ENCODE measurements around the gene EPHB1.
A peak's percentile ranks its signal among the peaks of the same experiment; 100 is the strongest.
"Not testable (repeated sequence)": the region's sequence is repeated elsewhere in the genome, so short reads cannot be mapped to it uniquely, and the experiment has no call there.

The EPHB1 gene

DNA sequence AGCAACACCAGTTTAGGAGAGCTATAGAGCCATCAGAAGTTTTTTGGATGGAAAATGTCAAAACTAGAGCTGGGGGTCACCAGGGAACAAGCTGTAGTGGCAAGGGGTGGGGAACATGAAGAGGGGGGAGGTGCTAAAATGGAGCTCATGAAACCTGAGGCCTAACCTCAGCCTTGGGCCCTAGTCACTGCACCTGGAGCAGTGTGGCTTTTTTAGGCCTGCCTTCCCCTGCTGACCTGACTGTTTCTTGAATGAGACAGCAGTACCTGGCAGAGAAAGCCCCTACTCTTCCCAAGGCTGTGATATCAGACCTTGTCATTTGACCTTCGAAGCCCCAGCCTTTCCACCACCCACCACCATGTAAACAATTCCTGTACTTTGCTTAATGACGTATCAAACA, 383.5 kb downstream of the EPHB1 start:
- no peak for DNase-seq

DNA sequence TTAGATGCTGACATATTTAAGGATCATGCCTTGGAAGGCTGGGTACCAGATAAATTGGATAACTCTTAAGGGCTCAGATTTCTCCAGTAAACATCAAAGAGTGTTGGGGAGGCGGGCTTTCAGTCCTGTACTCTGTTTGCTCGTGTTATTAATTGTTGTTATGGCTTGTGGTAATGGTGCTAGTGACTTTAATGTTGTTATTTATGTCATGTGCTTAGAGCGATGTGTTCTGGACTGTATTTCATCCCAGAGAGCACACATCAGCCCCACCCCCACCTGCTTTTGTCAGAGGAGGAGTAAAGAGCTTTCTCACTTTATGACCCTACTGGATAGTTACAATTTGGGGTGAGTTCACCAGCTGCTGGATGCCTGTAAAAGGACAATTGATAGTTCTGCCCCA, 386.3 kb downstream of the EPHB1 start:
- no peak for DNase-seq

DNA sequence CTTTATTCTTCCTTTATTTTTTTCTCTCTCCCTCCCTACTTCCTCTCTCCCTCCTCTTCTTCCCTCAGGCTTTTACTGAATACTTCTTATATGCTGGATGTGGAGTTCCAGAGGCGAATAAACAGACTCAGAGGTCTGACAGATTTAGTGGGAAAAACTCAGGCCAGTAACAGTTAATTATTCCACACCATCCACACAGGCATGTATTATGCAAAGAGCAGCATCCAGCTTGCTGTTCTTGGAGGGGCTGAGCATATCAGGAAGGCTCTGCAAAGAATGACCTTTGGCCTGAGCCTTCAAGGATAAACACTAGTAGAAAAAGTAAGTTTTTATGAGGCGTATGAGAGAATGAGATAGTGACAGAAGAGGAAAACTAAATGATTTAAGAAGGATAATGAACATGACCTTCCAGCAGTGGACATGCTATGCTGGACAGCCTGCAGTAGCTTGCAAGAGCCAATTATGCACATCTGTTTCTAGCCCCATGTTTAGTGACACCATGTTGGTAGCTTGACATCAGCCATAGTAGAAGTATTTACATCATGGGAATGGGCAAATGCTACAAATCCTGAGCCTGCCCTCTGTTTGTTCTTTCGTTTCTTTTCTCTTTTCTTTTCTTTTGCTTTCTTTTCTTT, 387.4 kb downstream of the EPHB1 start:
- no peak for DNase-seq

DNA sequence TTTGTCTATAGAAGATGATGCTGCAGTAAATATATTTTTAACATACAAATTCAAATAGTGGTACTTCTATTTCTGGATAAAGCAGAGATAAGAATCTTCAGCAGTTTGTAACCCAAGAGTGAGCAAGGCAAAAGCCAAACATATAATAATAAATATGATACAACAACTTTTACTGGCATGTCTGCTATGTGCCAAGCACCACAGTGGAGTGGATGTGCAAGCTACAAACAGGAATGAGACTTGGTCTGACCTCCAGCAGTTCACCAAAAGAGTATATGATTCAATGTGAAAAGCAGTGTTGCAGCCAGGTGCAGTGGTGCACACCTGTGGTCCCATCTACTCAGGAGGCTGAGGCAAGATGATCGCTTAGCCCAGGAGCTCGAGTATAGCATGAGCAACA, 395.6 kb downstream of the EPHB1 start:
- no peak for DNase-seq

DNA sequence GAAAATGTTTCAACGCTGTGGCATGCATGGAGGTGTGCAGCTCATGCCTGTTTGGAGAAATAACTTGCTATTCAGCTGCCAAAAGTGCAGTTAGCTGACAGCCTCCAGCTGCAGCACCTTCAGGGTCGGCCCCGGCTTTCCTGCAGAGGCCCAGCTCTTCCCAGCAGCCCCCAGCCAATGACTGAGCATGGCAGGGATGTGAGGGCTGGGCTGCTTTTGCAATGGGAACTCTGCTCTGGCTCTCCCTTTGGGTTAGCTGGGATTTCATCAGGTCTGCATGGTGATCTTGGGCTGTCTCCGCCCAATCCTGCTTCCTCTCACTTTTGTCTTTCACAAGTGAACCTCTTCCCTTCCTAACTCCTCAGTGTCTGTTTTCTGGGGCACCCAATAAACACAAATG, 396.6 kb downstream of the EPHB1 start:
- DNase-seq: no peak

DNA sequence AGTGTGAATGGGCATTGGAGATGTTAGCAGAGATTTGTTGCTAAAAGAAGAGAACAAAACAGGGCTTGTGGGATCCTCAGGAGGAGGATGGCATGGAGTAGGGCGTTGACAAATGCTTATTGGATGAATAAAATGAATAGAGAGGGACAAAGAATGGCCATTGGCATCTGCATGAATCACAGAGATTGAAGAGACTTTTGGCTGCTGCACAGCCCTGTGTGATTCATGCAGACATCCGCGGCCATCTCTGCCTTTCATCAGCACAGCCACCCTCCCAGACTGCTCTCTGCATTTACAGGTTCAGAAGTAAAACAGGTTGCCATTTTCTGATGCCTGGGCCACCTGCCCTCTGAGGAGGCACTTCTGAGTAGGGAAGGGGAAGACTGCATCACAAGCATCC, 397.9 kb downstream of the EPHB1 start:
- DNase-seq: no peak

DNA sequence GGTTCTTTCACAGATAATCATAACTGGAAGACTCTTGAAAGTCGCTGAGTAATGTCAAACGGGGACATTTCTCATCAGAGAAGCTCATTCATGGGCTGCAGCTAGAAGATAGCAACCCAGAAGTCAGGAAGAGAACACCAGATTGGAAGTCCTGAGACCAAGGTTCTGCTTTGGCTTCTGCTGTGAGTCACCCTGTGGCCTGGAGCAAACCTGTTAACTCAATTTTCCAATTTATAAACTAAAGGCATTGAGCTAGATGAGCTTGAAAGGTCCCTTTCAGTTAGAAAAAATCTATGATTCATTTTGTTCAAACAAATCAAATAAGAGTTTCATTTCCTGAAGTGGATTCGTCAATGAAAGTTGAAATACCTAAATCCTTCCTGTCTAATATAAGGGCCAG, 402.2 kb downstream of the EPHB1 start:
- no peak for DNase-seq

DNA sequence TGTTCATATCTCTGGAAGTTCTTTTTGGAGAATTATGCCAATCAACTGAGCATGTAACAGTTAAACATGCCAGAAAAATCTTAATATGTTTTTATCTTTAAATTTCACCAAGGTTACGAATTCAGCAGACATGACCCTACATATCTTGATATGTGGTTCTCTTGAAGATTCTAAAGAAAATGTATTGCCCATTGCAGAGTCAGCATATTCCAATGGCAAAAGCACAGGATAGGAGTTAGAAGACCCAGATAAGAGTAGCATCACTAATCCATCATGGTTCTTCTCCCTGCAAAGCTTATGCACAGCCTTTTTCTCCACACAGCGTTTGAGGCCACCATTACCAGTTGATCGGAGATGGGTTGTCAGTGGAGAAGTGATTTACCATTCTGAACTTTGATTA, 402.8 kb downstream of the EPHB1 start:
- DNase-seq: no peak

DNA sequence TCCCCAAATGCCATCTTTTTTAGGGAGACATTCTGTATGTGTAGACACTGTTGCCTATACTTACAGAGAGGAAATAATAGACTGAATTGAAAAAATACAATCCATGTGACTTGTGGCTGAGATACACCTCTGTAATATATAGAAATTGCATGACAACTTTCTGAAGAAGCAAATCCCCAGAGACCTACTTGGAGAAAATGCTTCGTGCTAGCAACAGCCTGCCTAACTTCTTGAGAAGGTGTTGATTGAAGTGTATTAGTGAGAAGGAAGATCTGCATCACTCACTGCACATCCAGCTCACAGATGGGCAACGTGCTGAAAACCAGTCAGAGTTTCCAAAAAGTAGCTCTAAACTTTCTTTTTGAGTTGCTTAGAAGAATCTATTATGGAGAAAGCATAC, 404.1 kb downstream of the EPHB1 start:
- no peak for DNase-seq

DNA sequence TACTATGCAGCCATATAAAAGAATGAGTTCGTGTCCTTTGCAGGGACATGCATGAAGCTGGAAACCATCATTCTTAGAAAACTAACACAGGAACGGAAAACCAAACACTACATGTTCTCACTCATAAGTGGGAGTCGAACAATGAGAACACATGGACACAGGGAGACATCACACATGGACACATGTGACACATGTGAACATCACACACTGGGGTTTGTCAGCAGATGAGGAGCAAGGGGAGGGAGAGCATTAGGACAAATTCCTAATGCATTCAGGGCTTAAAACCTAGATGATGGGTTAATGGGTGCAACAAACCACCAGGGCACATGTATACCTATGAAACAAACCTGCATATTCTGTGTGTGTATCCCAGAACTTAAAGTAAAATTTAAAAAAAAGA, 408.0 kb downstream of the EPHB1 start:
- no peak for DNase-seq

DNA sequence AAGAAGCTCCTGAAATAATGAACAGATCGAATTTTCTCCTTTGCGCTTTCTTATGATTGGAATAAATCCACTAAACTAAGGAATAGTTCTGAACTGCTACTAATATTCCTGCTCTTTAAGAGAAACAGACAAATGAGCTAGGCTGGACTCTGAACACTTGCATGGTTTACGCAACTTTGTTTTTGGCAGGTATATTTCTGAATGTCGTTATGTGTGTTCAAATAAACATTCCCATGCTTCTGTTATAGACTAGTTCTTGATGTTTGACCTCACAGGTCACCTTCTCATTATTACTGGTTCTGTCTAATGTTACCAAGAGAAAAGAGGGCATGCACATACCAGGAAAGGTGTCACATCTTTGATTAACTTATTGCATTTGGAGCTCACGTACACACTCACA, 418.2 kb downstream of the EPHB1 start:
- no peak for DNase-seq

DNA sequence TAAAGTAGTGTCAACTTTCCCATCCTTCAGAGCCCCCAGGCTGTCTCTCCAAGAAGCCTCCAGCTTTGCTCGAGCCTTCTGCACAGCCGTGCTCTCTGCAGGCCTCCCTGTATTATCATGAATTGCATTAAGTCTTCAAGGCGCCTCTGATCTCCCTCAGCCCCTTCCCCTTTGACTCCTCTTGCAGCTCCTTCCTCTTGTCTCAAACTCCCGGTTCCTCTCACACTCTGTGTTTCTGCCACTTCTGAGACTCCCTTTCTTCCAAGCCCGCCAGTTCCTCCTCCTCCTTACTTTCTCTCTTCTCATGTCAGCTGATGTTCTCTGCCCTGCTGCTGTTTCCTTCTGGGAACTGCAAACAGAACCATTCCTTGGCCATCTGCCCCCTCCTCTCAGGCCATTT, 418.8 kb downstream of the EPHB1 start:
- no peak for DNase-seq

DNA sequence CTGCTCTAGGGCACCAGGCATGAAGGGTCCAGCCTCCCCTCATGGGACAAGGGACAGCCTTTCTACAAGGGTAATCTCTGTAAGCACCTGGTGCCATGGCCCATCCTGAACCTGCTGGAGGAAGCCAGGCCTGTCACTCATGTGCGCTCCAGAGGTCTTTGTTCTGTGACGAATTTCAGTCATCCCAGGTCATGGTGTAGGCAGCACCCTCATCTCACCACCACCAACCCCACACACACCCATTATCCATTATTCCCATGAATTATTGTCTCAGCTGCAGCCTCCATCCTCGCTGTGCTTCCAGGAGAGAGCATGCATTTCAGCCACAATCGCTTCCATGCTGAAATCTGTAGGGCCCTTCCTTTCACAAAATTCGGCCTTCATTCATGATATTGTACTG, 419.3 kb downstream of the EPHB1 start:
- DNase-seq: no peak

DNA sequence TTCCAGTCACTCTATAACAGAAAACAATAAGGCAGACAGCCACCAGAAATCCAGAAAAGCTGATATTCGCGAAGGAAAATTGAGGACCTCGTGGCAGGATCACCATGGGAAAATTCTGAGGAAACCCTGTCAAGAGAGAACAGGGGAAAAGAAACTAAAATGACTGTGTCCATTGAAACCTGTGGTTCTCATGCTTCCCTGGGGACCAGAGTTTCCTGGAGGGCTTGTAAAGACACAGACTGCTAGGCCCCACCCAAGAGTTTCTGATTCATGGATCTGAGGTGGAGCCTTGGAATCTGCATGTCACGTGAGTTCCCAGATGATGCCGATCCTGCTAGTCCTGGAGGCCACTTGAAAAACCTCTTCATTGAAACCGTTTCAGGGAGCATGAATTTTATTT, 420.5 kb downstream of the EPHB1 start:
- DNase-seq: no peak

DNA sequence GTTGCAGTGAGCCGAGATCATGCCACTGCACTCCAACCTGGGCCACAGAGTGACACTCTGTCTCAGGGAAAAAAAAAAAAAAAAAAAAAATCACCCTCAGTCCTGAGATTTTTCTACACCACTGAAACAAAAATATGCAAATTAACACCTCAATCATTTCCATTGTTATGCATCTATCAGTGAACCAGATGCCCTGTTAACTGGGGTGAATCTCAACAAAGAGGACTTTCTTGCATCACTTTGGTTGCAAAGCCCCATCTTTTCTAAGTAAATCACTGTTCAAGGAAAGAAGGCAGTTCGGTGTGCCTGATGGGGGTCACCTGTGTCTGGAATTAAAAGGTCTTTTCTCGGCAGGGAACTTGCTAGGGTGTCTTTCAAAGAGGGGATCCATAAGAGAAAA, 421.6 kb downstream of the EPHB1 start:
- no peak for DNase-seq

DNA sequence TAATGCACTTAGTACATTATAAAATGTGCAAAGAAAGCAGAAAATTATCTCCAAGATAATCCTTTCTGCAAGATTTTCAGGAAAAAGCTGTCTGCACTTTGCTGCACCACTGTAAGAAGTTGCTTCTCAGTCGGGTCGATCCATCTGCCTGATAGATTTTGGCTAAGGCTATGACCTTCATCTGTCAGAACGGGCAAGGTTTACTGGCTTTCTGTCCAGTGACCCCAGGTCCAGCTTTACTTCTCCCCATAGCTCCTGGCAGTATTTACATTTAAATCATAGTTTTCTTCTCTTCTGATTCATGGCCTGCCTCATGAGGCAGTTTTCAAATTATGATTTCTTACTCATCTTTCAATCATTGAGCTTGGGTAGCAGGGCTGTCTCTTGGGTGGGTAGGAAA, 422.7 kb downstream of the EPHB1 start:
- DNase-seq: no peak

DNA sequence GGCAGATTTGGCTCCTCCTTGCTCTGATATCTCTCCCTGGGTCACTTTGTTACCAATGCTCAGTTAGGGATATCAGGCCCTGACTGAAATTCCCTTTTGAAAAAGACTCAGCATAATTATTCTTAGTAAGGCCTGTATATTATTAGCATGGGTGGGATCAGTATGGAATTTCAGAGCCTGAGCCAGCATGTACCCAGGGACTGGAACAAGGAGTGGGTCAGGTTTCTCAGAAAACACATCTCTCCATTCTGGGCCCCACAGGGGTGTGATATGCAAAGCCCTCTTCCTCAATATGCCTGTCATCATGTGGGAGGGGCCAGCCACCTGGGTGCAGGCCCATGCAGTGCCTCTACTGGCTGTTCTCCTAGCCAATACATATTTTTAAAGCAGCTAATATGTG, 423.2 kb downstream of the EPHB1 start:
- DNase-seq: no peak

DNA sequence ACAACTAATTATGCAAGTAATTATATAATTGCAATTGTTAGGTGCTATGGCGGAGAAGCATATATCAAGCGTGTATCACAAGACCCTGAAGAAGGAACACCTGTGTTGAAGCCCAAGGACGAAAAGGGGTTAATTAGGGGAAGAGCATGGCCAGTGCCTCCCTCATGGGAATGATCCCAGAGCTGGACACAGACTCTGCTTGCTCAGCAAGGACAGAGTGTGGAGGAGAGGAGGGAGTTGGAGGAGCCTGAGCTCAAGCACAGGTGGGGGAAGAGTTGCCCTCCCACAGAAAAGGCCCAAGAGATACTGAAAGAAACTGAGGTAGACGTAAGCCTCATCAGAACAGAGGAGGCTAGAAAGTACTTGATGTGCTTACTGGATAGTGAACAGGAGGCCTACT, 423.7 kb downstream of the EPHB1 start:
- DNase-seq: no peak

DNA sequence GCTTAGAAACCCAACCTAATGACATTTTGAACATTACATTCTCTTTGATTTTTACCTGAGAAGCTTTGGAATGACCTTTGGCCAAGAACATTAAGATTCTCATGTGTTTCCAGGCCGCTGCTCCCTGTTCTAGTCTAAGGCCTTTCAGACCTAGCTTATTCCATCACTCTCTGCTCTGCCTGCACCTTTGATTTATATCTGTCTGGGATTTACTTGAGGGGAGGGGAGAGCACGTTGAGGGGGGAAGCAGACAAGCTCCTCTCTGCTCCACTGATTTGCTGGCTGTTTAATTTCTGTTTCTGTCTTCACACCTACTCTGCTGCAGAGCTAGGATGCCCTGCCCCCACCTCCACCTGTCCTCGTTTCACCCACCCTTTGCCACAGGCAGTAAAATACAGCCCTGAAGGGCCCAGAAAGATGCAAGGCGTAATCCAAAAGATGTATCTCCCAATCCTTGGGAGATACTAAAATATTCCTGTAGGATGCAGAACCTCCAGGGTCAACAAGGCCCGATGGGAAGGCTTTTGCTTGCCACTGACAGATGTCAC, 429.8 kb downstream of the EPHB1 start:
- DNase-seq: no peak

DNA sequence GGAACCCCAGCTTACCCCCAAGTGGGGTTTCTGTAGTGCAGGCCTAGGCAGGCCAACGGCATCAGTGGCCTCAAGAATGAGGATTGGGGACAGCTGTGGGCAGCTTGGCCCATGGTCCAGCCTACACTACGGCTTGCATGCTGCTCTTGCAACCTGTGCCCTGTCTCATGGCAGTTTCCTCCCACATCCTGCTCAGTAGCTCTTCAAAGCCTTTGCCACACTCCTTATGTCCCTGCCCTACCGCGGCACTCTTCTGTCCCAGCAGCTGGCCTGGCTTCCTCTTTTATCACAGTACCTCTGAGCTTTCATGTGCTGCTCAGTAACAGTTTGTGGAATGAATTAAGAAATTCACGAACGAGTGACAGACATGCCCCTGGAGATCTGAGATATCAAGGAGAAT, 431.0 kb downstream of the EPHB1 start:
- DNase-seq: no peak

DNA sequence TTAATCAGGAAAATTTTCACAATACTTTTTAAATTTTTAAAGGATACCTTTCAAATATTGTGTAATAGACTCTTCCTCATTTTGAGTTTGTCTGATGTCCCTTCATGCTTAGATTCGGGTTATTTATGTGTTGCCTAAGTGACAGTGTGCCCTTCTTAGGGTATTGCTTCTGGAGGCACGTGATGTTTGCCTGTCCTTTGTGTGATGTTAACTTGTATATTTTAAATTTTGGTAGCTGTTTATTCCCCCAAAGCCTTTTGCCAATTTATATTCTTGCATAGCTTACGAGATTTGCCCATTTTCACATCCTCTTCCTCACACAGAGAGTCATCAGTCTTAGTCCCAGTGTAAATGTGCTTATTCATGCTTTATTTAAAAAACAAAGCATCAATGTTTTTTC, 433.1 kb downstream of the EPHB1 start:
- DNase-seq: no peak

DNA sequence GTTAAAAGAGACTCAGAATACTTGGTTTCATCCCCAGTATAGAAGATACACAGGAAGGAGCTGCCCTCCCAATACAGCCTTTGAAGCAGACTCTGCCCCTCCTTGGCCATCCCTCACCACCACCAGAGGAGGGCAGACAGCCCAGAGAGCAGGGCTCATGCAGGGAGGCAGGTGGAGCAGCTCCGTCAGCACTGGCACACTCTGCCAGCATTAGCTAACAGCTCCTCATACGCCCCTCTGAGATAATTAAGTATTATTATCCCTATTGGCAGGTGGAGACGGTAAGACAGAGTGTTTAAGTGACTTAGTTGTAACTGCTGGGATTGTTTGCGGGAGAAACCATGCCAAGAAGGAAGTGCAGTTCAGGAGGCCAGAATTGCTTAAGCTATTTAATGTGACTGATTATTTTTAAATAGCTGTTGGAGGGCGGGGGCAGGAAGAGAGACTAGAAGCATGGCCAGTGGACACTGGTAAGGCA, 434.0 kb downstream of the EPHB1 start:
- peak; percentile 66 for DNase-seq

DNA sequence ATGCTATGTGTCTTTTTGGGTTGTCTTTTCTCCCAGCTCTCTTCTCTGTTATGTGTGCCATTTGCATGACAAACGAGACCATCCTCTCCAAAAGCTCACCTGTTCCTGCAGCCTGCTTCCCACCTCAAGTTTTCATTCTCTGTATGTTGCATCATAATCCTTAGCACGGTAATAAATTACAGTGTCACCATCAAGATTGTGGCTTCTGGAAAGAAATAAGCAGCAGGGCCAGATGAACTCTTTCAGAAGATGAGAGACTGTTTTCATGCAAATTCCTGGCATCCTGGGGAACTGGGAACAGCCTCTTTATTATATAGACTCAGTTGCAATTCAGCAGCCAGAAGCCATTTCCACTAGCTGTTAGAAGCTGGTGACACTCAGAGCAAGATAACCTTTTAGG, 436.7 kb downstream of the EPHB1 start:
- DNase-seq: no peak

DNA sequence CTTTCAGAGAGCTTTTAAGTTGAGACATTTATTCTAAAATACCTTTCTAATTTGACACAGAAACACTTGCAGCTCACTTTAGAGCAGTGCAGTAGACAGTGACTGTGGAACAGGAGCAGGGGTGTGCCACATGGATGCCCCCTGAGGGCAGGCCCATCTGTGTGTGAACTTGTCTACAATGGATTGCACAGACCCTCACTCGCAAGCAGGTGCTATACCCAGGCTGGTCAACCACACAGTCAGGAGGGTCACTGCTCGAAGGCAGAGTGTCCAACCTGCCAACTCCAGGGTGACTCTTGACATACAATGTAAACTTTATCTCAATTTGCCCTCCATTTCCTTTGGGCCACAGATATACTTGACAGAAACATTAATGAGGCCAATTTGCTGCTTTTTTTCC, 437.2 kb downstream of the EPHB1 start:
- DNase-seq: no peak

DNA sequence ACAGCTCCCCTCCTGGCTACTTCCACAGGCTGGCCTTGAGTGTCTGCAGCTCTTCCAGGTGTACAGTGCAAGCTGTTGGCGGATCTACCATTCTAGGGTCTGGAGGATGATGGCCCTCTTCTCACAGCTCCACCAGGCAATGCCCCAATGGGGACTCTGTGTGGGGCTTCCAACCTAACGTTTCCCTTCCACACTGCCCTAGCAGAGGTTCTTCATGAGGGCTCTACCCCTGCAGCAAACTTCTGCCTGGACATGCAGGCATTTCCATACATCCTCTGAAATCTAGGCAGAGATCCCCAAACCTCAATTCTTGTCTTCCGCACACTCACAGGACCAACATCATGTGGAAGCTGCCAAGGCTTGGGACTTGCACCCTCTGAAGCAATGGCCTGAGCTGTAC, 438.4 kb downstream of the EPHB1 start:
- not testable (repeated sequence) for DNase-seq

DNA sequence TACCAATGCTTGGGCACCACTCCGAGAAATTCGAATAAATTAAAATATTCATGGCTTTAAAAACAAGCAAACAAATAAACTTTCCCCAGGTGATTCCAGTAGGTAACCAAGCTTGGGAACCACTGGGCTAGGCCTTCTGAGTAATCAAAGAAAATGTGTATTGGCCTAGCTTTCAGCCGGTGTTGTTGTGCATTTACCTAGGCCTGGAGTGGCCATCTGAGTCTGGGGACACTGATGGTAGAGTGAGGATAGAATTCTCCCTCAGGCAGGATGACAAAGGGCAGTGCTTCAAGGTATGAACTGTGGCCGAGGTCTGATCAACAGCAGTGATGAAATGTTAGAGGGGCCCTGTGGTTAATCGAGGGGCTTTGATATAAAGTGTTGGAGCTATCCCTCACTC, 440.5 kb downstream of the EPHB1 start:
- DNase-seq: no peak
